HCT116 (cell line): Measurements from ENCODE around the gene CDYL. TPM values are rescaled to one million over a fixed set of nuclear protein-coding genes. Genes with fewer than 3 reads are reported as not detected.
"Not testable (repeated sequence)": the region's sequence is repeated elsewhere in the genome, so short reads cannot be mapped to it uniquely, and the experiment has no call there.

Experiments used
- ATAC-seq: fragments of 200-7000 bp; cut with Tn5 transposase; 2 replicates; pipeline ENCODE4 v1.9.1; 2020; ENCODE audit warnings: mild to moderate bottlenecking, moderate library complexity
- BruUV-seq: library from RNA; stranded (reverse); fragments of 400-500 nt; replicated peaks from 2 replicates; lab custom pipeline; 2021; lab: Mats Ljungman, UMichigan
- CTCF ChIA-PET: fragments of 300-600 bp; sonication (Branson Sonifier 250); formaldehyde crosslinking; loops from one replicate; lab custom pipeline; 2021; ENCODE audit warnings: antibody characterized with exemption; lab: Charles Lee
- POLR2A ChIA-PET: fragments of 300-600, 350-600 bp; sonication (Branson Sonifier 250); formaldehyde crosslinking; loops from one replicate; lab custom pipeline; 2021; ENCODE audit warnings: antibody characterized with exemption; lab: Charles Lee
- RAD21 ChIA-PET, 2 experiments: fragments of 300-600 bp; sonication (Branson Sonifier 250); formaldehyde crosslinking; loops; one replicate each; lab custom pipeline; 2023; ENCODE audit warnings: low total read pairs in 2 of 2; ENCODE audit not compliant: uncharacterized antibody in 2 of 2, unreplicated experiment in 2 of 2, low non-redundant PET in 1 of 2; lab: Charles Lee
- DNase-seq: peaks from one replicate; pipeline ENCODE4 v3.0.0-alpha.2; 2010; ENCODE audit warnings: low read depth, low spot score
- H2AFZ ChIP-seq: fragments of 200-600 bp; shearing (Covaris generic), sonication (generic); 2 replicates; pipeline ENCODE4 v1.6.1; 2017; ENCODE audit warnings: low read depth, mixed run types, mixed read lengths, antibody characterized with exemption, low read length; ENCODE audit not compliant: poor library complexity, severe bottlenecking
- H3K27ac ChIP-seq: 2 replicates; pipeline ENCODE4 v1.5.1; 2012; ENCODE audit warnings: low read depth, low read length
- H3K27me3 ChIP-seq: fragments of 200-600 bp; sonication (generic); 2 replicates; pipeline ENCODE4 v1.6.1; 2016; ENCODE audit warnings: mixed run types, low read length, mixed read lengths; ENCODE audit not compliant: insufficient read depth
- H3K36me3 ChIP-seq, 2 experiments: fragments of 200-500 bp in 1 of 2; fragments of 200-600 bp in 1 of 2; sonication (Bioruptor generic) in 1 of 2; sonication (generic) in 1 of 2; 2 replicates each; pipeline versions ENCODE4 v1.5.1 to v1.6.1; 2014 to 2016; ENCODE audit warnings: low read length in 2 of 2, inconsistent platforms in 1 of 2, mixed read lengths in 1 of 2, mixed run types in 1 of 2; ENCODE audit not compliant: insufficient read depth in 2 of 2, control insufficient read depth in 1 of 2
- H3K4me1 ChIP-seq, 2 experiments: fragments of 200-600 bp in 1 of 2; sonication (generic) in 1 of 2; 2 replicates each; pipeline versions ENCODE4 v1.5.1 to v1.6.1; 2012 to 2017; ENCODE audit warnings: low read length in 2 of 2, inconsistent platforms in 1 of 2, mild to moderate bottlenecking in 1 of 2, mixed read lengths in 1 of 2, mixed run types in 1 of 2, moderate library complexity in 1 of 2; ENCODE audit not compliant: insufficient read depth in 2 of 2, control insufficient read depth in 1 of 2
- H3K4me2 ChIP-seq: fragments of 200-600 bp; sonication (generic); 2 replicates; pipeline ENCODE4 v1.6.1; 2017; ENCODE audit warnings: mixed run types, low read length, mixed read lengths
- H3K4me3 ChIP-seq, 2 experiments: fragments of 200-600 bp in 1 of 2; sonication (generic) in 1 of 2; replicated peaks in 1 of 2; 2 replicates each; pipeline ENCODE4 v1.5.1; 2011 to 2016; ENCODE audit warnings: low read length in 2 of 2, control low read depth in 1 of 2, low read depth in 1 of 2, mild to moderate bottlenecking in 1 of 2, mixed read lengths in 1 of 2, mixed run types in 1 of 2
- H3K79me2 ChIP-seq: fragments of 200-600 bp; sonication (generic); 2 replicates; pipeline ENCODE4 v1.6.1; 2017; ENCODE audit warnings: mild to moderate bottlenecking, mixed run types, low read length, moderate library complexity, mixed read lengths; ENCODE audit not compliant: insufficient read depth
- H3K9ac ChIP-seq: fragments of 200-600 bp; sonication (generic); 2 replicates; pipeline ENCODE4 v1.6.1; 2016; ENCODE audit warnings: low read length, mixed read lengths
- H3K9me2 ChIP-seq: fragments of 200-600 bp; sonication (generic), shearing (Covaris generic); 2 replicates; pipeline ENCODE4 v1.6.1; 2017; ENCODE audit warnings: mixed run types, mild to moderate bottlenecking, moderate library complexity; ENCODE audit not compliant: insufficient read depth
- H3K9me3 ChIP-seq, 2 experiments: fragments of 200-500 bp in 1 of 2; fragments of 200-600 bp in 1 of 2; sonication (Bioruptor generic) in 1 of 2; sonication (generic) in 1 of 2; 2 replicates each; pipeline ENCODE4 v1.6.1; 2014 to 2017; ENCODE audit warnings: low read length in 2 of 2, mixed read lengths in 2 of 2, inconsistent platforms in 1 of 2, low read depth in 1 of 2, mild to moderate bottlenecking in 1 of 2, mixed run types in 1 of 2, moderate library complexity in 1 of 2; ENCODE audit not compliant: control insufficient read depth in 1 of 2, insufficient read depth in 1 of 2
- H4K20me1 ChIP-seq: fragments of 200-600 bp; sonication (generic), shearing (Covaris generic); 2 replicates; pipeline ENCODE4 v1.6.1; 2017; ENCODE audit warnings: mixed run types, mild to moderate bottlenecking, moderate library complexity; ENCODE audit not compliant: insufficient read depth
- CBX3 ChIP-seq: IDR thresholded peaks from 2 replicates; pipeline ENCODE4 v1.6.1; 2012; ENCODE audit warnings: low read depth
- EZH2 ChIP-seq: fragments of 200-600 bp; sonication (generic); IDR thresholded peaks from 2 replicates; pipeline ENCODE4 v1.6.1; 2017; ENCODE audit warnings: antibody characterized with exemption, mixed run types
- EZH2phosphoT487 ChIP-seq: fragments of 200-600 bp; IDR thresholded peaks from 2 replicates; pipeline ENCODE4 v1.6.1; 2018; ENCODE audit warnings: antibody characterized with exemption, borderline replicate concordance
- FOSL1 ChIP-seq: IDR thresholded peaks from 2 replicates; pipeline ENCODE4 v1.6.1; 2012; ENCODE audit warnings: low read depth
- JUND ChIP-seq: IDR thresholded peaks from 2 replicates; pipeline ENCODE4 v1.6.1; 2012
- YY1 ChIP-seq: IDR thresholded peaks from 2 replicates; pipeline ENCODE4 v1.6.1; 2011; ENCODE audit warnings: low read length, low read depth, moderate library complexity, mild to moderate bottlenecking; ENCODE audit not compliant: insufficient replicate concordance; ENCODE audit errors: extremely low read depth
- intact Hi-C: fragments of 100-400 bp; cut with micrococcal nuclease; formaldehyde crosslinking; loops from 2 replicates; pipeline ENCODE4 v1.10.0; 2022
- total RNA-seq: library from RNA; stranded (reverse); gene quantifications from one replicate; pipeline ENCODE4 v1.2.1, GENCODE V29; 2021; ENCODE audit not compliant: unreplicated experiment
- TF ChIP-seq, protein P1 (sequence below), 3 experiments: fragments of 200-600 bp in 1 of 3; sonication (generic) in 1 of 3; IDR thresholded peaks in 2 of 3; conservative IDR thresholded peaks in 1 of 3; 2 replicates each; pipeline ENCODE4 v1.5.1; 2012 to 2017; ENCODE audit warnings: low read depth in 2 of 3, low read length in 2 of 3, antibody characterized with exemption in 1 of 3, borderline replicate concordance in 1 of 3, control low read depth in 1 of 3, mild to moderate bottlenecking in 1 of 3, mixed read lengths in 1 of 3, mixed run types in 1 of 3, moderate library complexity in 1 of 3; ENCODE audit not compliant: insufficient read depth in 1 of 3

The CDYL gene
- total RNA-seq, 1 experiment from 2014 or later, result 42.6 TPM

DNA sequence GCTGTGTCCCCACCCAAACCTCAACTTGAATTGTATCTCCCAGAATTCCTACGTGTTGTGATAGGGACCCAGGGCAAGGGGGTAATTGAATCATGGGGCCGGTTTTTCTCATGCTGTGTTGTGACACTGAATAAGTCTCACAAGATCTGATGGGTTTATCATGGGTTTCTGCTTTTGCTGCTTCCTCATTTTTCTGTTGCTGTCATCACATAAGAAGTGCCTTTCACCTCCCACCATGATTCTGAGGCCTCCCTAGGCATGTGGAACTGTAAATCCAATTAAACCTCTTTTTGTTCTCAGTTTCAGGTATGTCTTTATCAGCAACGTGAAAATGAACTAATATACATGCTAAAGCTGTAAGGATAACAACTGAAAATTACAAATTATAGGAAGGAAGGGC is 88.3 kb downstream of the CDYL start:
- intact Hi-C loops, result no loop called here
- no peak overlapping the region for H3K9ac ChIP-seq
- ATAC-seq, result no peak
- ChIA-PET RAD21 (no interaction called here), POLR2A (no interaction called here), CTCF (no interaction called here)
- no peaks in the 10 kb centered on the region for H3K9me3 ChIP-seq
- DNase-seq, result no peak
- H3K79me2 ChIP-seq, result peaks cover 80% of the 10 kb centered on the region
- TF ChIP-seq EZH2, result no peak
- no peak for TF ChIP-seq YY1
- TF ChIP-seq EZH2phosphoT487, result no peak
- TF ChIP-seq, protein P1, sequence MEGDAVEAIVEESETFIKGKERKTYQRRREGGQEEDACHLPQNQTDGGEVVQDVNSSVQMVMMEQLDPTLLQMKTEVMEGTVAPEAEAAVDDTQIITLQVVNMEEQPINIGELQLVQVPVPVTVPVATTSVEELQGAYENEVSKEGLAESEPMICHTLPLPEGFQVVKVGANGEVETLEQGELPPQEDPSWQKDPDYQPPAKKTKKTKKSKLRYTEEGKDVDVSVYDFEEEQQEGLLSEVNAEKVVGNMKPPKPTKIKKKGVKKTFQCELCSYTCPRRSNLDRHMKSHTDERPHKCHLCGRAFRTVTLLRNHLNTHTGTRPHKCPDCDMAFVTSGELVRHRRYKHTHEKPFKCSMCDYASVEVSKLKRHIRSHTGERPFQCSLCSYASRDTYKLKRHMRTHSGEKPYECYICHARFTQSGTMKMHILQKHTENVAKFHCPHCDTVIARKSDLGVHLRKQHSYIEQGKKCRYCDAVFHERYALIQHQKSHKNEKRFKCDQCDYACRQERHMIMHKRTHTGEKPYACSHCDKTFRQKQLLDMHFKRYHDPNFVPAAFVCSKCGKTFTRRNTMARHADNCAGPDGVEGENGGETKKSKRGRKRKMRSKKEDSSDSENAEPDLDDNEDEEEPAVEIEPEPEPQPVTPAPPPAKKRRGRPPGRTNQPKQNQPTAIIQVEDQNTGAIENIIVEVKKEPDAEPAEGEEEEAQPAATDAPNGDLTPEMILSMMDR (IDR thresholded peaks at IDR 0.05 in 2 of 3, conservative IDR thresholded peaks at IDR 0.05 in 1 of 3; ENCODE audit: borderline replicate concordance in 1 of 3, insufficient read depth in 1 of 3, low read depth in 2 of 3, low read length in 2 of 3), result no peak
- peak overlapping the region; percentile 18; the same call in 1 of the 2 replicates for H3K4me2 ChIP-seq
- H2AFZ ChIP-seq, result no peak overlapping the region
- no peak overlapping the region for H3K27ac ChIP-seq
- H3K27me3 ChIP-seq, result no peaks in the 10 kb centered on the region
- H3K4me1 ChIP-seq, result peaks cover 0 to 17% of the 10 kb centered on the region in 2 experiments; a peak in 2 of 4 replicates
- BruUV-seq, result no TSS peak
- H4K20me1 ChIP-seq, result no peaks in the 10 kb centered on the region
- H3K36me3 ChIP-seq, result no peaks in the 10 kb centered on the region
- H3K9me2 ChIP-seq, result no peaks in the 10 kb centered on the region
- no peak overlapping the region for H3K4me3 ChIP-seq

DNA sequence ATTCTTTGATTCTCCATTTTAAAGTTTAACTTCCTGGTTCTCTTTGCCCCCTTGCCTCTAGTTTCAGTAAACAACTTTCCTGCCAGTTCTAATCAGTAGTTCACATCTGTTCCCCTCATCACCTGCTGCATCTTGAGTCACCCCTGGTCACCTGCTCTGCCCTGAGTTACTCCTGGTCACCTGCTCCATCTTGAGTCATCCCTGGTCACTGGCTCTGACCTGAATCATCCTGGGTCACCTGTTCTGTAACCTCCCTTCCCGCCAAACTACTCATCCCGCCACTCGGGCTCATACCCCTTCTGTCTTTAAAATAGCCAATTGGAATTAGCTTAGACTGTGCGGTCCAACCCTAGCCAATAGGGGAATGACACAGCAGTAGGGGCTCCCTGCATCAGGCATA is 88.8 kb downstream of the CDYL start:
- POLR2A ChIA-PET, H2AFZ ChIP-seq: not testable (repeated sequence)
- ATAC-seq, result peak; percentile 68
- H3K79me2 ChIP-seq, result peaks cover 83% of the 10 kb centered on the region
- DNase-seq, result peak; percentile 23
- TF ChIP-seq JUND (peak; percentile 46; the same call in 1 of the 2 replicates), FOSL1 (peak; percentile 51; the same call in 1 of the 2 replicates), CBX3 (peak; percentile 50; the same call in 1 of the 2 replicates)
- TF ChIP-seq, all 23 proteins: peak for 3; not testable (repeated sequence) for 20
- CTCF ChIA-PET, H3K9ac ChIP-seq, H3K4me3 ChIP-seq, H3K36me3 ChIP-seq, H3K27me3 ChIP-seq, BruUV-seq, H3K27ac ChIP-seq, H3K9me2 ChIP-seq, H3K9me3 ChIP-seq, intact Hi-C loops, H4K20me1 ChIP-seq, RAD21 ChIA-PET: not testable (repeated sequence)
- Histone ChIP-seq H3K4me2 (peak overlapping the region; percentile 18; the same call in 1 of the 2 replicates), H3K4me1 (peaks cover 0 to 17% of the 10 kb centered on the region in 2 experiments; a peak in 2 of 4 replicates)
